Prostate gland (tissue), 2 donors: ENCODE results near the gene ESR1.

ENCODE experiments used
- CTCF ChIP-seq, 4 experiments: fragments of 200-600 bp in 2 of 4; fragments of 450-650 bp in 2 of 4; sonication (generic) in 2 of 4; IDR thresholded peaks; 1 replicate in 3 of 4; 2 replicates in 1 of 4; pipeline ENCODE4 v1.5.1; 2016 to 2019; ENCODE audit warnings: antibody characterized with exemption in 4 of 4, mild to moderate bottlenecking in 2 of 4, moderate library complexity in 2 of 4
- POLR2A ChIP-seq: fragments of 450-650 bp; IDR thresholded peaks from one replicate; pipeline ENCODE4 v1.6.1; 2016; ENCODE audit warnings: antibody characterized with exemption, mild to moderate bottlenecking
- POLR2AphosphoS5 ChIP-seq: sonication (generic); formaldehyde crosslinking; IDR thresholded peaks from one replicate; pipeline ENCODE4 v1.6.1; 2017; ENCODE audit warnings: antibody characterized with exemption

GRCh38 chr6:152055517-152055916 is 248.0 kb downstream of the ESR1 start:
- TF ChIP-seq CTCF (IDR thresholded peaks at IDR 0.05) (no peak), POLR2A (no peak), POLR2AphosphoS5 (no peak)
